GM21367 (cell line): ENCODE data around the gene SSBP4.

Experiments
- ATAC-seq: cut with Tn5 transposase; IDR thresholded peaks from one replicate; pipeline ENCODE4 v1.9.1; 2021; ENCODE audit not compliant: unreplicated experiment

Gene SSBP4

GRCh38 chr19:18431351-18432197 lies 12.4 kb downstream of the SSBP4 start:
- ATAC-seq = no peak

GRCh38 chr19:18432275-18433014 lies 13.2 kb downstream of the SSBP4 start:
- ATAC-seq = no peak

DNA sequence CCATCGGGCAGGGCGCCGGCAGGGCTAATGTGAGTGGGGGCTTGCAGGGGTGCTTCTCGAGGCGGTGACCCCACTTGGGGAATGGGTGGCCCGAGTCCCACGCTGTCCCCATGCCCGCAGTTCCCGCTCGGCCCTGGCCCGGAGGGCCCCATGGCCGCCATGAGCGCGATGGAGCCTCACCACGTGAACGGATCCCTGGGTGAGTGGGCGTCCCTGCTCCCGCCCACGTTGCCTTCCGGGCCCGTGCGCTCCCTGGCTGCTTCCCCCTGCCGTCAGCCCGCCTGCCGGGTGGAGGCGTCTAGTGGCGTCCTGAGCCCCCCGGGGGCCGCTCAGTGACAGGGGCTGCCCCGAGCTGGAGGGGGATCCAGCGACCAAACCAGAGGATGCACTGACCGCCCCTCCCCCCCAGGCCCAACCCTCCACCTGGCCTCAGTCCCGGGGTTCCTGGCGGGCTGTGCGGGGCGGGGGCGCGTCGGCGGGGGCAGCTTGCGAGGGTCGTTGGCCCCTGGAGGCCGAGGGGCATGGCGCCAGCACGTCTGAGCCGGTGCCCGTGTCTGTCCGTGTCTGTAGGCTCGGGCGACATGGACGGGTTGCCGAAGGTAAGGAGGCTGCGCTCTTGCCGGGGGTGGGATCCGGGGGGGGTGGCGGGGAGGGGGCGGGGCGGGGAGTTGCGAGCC lies 14.0 kb downstream of the SSBP4 start:
- no peak for ATAC-seq

- no peak for ATAC-seq
Observed at GRCh38 chr19:18433735-18434398, 14.7 kb downstream of the SSBP4 start.

DNA sequence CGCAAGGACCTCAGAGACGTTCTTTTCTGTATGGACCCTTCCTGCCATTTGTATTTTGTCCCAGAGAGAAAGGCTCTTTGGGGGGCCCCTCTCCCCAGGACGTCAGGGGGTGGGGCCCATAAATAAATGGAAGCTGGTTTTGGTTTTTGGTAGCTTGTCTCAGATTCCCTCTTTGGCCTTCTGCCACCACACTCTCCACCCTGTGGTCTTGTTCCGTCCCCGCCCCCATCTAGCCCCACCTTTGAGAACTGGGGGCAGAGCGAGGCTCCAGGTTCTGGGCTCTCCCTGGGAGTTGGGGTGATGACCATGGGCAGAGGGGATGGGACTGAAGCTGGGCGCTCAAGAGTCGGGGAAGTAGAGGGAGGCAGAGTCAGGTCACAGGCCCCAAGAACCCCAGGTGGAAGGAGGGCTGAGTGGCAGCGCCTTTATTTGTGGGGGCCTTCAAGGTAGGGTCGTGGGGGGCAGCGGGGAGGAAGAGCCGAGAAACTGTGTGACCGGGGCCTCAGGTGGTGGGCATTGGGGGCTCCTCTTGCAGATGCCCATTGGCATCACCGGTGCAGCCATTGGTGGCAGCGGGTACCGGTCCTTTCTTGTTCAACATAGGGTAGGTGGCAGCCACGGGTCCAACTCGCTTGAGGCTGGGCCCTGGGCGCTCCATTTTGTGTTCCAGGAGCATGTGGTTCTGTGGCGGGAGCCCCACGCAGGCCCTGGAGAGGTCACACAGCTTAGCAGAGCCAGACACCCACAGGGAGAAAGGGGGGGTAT lies 15.4 kb downstream of the SSBP4 start:
- no peak for ATAC-seq

- ATAC-seq = no peak
Observed at GRCh38 chr19:18435178-18435841, 16.1 kb downstream of the SSBP4 start.

DNA sequence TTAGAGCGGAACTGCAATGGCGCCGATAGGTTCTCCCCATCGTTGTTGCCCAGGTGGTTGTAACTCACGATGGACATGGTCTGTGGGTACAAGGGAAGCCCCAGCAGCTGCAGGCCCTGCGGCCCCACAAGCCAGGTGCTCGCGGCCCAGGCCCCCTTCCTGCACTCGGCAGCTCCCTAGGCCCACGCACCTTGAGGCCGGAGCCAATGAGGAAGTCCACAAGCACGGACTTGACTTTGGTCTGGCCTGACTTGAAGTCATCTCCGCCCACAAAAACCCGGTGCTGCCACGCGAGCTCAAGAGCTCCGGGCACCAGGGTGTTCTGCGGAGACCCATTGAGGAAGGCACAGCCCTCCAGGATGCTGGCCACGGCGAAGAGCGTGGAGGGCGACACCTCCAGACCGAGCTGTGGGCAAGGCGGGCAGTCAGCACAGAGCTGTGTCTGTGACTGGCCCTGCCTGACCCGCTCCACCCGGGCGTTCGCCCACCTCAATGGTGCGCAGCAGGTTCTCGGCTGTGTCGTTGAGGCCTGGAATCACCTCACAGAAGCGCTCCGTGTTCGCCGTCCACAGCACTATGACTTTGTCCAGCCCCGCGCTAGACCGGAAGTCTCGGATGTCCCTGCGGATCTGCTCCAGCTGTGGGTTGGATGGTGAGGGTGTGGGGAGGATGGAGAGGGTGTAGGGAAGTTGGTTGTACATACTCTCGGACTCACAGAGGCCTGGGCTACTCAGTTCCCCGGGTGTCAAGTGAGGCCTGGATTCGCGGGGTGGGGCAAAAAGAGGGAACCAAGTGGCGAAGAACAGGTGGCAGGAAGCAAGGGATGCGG lies 16.9 kb downstream of the SSBP4 start:
- ATAC-seq = no peak

DNA sequence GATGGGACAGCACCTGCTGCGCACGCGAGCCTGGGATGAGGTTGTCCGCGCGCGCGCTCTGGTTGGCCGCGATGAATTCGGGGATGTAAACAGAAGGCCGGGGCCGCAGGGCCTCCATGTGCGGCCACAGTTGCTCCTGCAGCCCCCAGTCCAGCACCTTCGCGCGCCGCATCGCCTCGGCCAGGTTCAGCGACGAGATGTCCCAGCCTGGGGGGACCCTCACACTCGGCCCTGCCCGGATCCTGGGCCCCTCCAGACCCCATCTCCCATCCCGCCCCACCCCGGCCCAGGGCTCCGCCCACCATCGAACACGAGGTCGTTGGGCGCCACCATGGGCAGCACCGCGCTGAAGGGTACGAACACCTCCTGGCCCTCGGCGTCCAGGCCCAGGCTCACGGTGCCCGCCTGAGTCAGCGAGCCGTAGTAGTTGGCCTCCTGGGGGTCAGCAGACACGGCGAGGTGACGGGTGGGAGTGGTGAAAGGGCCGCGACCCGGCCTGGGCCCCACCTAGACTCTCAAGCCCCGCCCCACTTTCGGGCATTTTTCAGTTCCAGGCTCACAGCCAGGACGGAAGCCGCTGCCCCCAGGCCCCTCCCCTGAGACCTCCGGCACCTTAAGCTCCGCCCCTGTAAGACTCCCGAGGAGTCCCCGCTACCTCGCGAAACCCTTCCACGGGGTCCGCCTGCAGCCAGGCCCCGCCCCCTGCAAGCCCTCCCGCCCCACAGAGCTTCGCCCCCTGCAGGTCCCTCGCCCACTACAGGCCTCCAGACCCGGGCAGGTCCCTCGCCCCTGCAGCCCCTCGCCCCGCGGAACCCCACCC lies 17.7 kb downstream of the SSBP4 start:
- no peak for ATAC-seq

DNA sequence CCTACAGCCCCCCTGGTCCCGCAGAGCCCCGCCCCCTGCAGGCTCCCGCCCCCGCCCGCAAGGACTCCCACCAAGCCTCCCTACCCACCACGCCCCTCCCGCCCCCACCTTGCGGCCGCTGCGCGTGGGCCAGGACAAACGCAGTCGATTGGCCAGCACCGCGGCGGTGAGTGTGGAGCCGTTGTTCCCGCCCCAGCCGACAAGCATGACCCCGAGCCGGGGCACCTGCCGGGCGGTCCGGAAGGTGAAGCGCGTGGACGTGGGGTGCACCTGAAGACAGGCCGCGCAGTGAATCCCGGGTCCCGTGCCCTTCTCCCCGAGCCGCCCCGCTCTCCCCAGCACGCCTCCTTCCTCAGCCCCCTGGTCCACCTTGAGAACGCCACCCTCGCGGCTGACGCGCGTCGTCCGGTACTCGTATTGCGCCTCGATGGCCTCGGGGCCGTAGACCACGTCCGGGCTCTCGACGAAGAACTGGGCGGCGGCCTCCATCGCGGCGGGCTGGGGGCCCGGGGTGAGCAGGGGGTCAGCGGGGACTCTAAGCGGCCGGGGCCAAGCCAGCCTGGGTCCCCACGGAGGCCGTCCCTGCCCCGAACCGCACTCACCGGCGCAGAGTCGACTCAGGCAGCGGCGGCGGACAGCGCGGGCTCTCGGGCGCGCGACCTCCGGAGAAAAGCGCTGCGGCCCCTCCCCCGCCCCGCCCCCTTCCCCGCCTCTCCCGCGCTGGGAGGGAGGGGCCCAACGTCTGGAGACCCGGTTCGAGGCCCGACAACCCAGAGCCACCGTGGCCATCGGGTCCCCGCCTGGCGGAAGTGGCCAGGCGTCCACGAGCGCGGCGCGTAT lies 18.5 kb downstream of the SSBP4 start, which contains the start of gene ISYNA1:
TSS of gene ISYNA1 (minus strand) at position 643 of the 840 bp plus-strand sequence. CDS start at position 489, 154 bp downstream.
- no peak for ATAC-seq

- ATAC-seq = no peak
Observed at GRCh38 chr19:18438331-18439024, 19.3 kb downstream of the SSBP4 start.

DNA sequence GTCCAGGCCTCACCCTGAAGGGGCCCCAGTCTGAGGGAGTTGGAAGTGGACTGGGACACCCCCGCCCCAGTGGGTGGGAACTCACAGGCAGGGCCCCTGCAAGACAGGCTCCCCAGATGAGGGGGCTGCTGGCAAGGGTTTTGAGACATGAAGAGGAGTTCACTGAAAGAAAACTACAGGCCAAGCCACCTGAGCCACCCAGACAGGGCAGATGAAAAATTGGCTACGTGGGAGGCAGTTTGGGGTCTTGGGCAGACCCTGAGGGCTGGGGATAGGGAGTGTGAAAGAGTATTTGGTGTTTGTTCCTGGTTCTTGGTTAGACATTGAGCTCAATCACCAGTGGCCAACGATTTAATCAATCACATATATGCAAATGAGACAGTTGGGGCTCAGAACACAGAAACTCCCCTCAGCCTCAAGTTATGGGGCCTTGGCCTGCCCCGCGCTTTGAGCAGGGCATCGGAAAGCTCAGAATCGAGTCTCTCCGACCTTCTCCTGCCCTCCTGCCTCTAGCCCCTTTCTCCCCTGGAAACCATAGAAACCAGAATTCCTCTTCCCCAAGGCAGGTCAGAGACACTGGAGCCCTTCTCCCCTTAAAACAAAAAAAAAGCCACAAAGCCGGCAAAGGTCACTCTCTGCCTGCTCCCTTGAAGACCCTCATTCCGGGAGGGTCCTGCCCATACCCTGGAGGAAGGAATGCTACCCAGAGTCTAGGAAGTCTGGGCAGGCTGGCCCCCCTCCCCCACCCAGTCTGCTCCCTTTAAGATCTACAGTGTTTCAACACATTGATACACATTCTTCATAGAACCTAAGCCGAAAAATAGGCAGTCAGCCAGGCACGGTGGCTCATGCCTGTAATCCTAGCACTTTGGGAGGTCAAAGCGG lies 20.1 kb downstream of the SSBP4 start:
- ATAC-seq = no peak

GRCh38 chr19:18439910-18440237 lies 20.7 kb downstream of the SSBP4 start:
- ATAC-seq = no peak

DNA sequence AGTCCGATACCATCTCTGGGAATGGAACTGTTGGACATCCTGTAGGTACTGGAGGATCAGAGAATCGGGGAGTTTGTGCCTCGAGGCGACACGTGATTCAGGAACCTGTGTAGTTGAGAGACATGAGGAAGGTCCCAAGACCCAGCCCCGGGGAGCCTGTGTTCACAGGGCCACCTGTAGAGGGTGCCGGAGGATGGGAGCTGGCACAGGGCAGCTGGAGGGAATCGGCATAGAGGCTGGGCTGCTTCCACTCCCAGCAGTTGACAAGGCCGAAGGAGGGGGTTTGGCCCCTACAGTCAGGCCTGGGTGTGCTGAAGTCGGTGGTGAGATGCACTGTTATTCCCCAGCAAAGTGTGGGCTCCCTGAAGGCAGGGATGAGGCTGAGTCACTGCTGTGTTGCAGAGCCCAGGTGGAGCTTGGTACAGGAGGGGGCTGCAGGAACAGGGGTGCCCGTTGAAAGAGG lies 21.2 kb downstream of the SSBP4 start:
- no peak for ATAC-seq

DNA sequence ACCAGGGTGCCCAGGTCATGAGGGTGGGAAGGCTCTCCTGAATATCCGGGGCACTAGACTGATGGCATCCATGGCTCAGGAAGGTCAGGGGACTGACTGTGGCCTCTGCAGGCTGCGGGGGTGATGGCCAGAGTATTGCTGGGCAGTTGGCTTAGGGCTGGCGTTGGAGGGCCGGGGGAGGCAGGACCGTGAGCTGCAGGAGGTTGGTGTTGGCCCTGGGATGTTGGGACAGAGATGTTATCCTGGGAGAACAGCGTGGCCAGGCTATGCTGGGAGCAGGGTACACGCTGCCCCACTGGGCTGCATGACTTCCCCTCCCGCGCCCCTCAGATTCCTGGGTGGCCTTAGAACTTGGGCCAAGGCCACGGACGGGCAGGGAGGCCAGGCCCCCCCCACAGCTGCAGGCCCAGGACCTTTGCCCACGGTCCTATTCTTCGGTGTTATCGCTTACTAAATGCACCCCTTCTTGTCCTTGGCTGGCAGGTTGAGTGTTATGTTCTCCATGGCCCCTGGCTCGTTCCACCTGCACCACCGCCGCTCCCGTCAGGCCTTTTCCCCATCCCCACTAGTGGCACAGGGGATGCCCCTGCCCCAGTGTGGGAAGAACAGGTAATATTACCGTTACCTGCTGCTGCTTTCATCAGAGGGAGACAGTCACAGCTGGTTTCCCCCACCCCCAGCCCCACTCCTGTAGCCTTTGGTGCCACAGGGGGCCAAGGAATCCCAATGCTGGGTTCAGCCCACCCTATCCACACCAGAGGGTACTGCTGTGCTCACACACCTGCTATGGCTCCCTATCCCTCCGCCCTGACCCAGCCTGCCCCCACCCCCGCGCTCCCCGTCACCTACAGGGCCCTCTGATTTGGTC lies 22.0 kb downstream of the SSBP4 start:
- no peak for ATAC-seq
